Measurements from ENCODE around the gene CYTH3.

CYTH3 gene

DNA sequence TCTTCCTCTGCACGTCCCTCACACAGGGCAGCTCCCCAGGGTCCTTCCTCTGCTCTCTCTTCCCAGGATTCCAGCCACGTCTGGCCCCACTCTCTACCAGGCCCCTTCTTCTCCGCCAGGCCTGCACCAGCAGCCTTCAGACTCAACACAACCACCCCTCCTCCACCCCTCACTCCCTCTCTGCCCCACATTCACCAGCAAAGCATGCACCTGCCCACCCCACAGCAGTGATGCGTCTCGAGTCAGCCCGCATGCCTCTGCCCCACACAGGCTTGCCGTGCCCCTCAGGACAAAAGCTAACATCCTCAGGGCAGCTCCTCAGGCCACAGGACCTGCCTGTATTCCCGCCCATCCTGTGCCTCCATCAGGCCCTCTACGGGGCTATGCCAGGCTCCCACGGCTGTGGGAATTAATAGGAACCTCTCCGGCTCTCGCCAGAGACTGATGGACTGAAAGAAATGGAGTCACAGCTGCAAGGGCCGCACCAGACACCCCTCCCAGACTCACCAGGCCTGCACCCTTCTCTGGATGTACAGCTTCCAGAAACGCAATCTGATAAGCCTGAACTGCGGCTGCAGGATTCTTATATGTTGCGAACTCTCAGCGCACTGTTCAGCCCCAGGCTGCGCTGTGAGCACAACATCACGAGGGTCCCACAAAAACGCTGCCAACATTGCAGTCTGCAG is 100.1 kb downstream of the CYTH3 start:
- Histone ChIP-seq H3K27ac (replicated peaks) (no peak overlapping the region), H3K4me3 (replicated peaks; ENCODE audit: insufficient read depth, low read length) (no peak overlapping the region), H3K27me3 (ENCODE audit: insufficient read depth, poor library complexity, severe bottlenecking) (no peaks in the 10 kb centered on the region)
- TF ChIP-seq REST (IDR thresholded peaks at IDR 0.05; ENCODE audit: insufficient replicate concordance, low read depth) (no peak), POLR2AphosphoS5 (IDR thresholded peaks at IDR 0.05; ENCODE audit: low read depth) (no peak), SPI1 (IDR thresholded peaks at IDR 0.05; ENCODE audit: borderline replicate concordance, low read depth) (no peak), GABPA (IDR thresholded peaks at IDR 0.05; ENCODE audit: low read depth) (no peak)
- TF ChIP-seq, protein P1, sequence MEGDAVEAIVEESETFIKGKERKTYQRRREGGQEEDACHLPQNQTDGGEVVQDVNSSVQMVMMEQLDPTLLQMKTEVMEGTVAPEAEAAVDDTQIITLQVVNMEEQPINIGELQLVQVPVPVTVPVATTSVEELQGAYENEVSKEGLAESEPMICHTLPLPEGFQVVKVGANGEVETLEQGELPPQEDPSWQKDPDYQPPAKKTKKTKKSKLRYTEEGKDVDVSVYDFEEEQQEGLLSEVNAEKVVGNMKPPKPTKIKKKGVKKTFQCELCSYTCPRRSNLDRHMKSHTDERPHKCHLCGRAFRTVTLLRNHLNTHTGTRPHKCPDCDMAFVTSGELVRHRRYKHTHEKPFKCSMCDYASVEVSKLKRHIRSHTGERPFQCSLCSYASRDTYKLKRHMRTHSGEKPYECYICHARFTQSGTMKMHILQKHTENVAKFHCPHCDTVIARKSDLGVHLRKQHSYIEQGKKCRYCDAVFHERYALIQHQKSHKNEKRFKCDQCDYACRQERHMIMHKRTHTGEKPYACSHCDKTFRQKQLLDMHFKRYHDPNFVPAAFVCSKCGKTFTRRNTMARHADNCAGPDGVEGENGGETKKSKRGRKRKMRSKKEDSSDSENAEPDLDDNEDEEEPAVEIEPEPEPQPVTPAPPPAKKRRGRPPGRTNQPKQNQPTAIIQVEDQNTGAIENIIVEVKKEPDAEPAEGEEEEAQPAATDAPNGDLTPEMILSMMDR (IDR thresholded peaks at IDR 0.05; ENCODE audit: insufficient read depth, low read length) = no peak
- no peak for DNase-seq (ENCODE audit: low read depth in 1 of 2, low spot score in 1 of 2)

- no peak for DNase-seq (ENCODE audit: low read depth in 1 of 2, low spot score in 1 of 2)
Observed at GRCh38 chr7:6171532-6172223, 100.7 kb downstream of the CYTH3 start.

More at GRCh38 chr7:6171532-6172223, 100.7 kb downstream of the CYTH3 start:
- Histone ChIP-seq H3K27me3 (ENCODE audit: insufficient read depth, poor library complexity, severe bottlenecking) (no peaks in the 10 kb centered on the region), H3K4me3 (replicated peaks; ENCODE audit: insufficient read depth, low read length) (no peak overlapping the region), H3K27ac (replicated peaks) (no peak overlapping the region)
- TF ChIP-seq POLR2AphosphoS5 (IDR thresholded peaks at IDR 0.05; ENCODE audit: low read depth) (no peak), SPI1 (IDR thresholded peaks at IDR 0.05; ENCODE audit: borderline replicate concordance, low read depth) (no peak), GABPA (IDR thresholded peaks at IDR 0.05; ENCODE audit: low read depth) (no peak), REST (IDR thresholded peaks at IDR 0.05; ENCODE audit: insufficient replicate concordance, low read depth) (no peak)
- TF ChIP-seq, protein P1 (IDR thresholded peaks at IDR 0.05; ENCODE audit: insufficient read depth, low read length) = no peak

Data from HL-60 (cell line).